OCI-LY1 (cell line): Measurements from ENCODE around the gene KLHL5.

Experiments used
- CTCF ChIP-seq: fragments of 200-600 bp; sonication (generic), shearing (Covaris generic); IDR thresholded peaks from 2 replicates; pipeline ENCODE4 v1.5.1; 2017; ENCODE audit warnings: mild to moderate bottlenecking, antibody characterized with exemption, low read length, moderate library complexity, mixed read lengths
- EZH2 ChIP-seq: fragments of 200-600 bp; sonication (generic), shearing (Covaris generic); IDR thresholded peaks from 2 replicates; pipeline ENCODE4 v1.8.0; 2017; ENCODE audit warnings: borderline replicate concordance, mixed run types, mild to moderate bottlenecking, antibody characterized with exemption, low read length, moderate library complexity, mixed read lengths

GRCh38 chr4:39133623-39134022 lies 71.6 kb downstream of the KLHL5 start:
- TF ChIP-seq CTCF: no peak
- no peak for TF ChIP-seq EZH2
